Uterus (tissue), 4 donors: ENCODE results near the gene SPATA1. TPM values are rescaled to one million over a fixed set of nuclear protein-coding genes. Genes with fewer than 3 reads are reported as not detected.
"Not testable (repeated sequence)": the region's sequence is repeated elsewhere in the genome, so short reads cannot be mapped to it uniquely, and the experiment has no call there.

Experiments
- DNase-seq, 2 donors: peaks; one replicate each; pipeline ENCODE4 v3.0.0-alpha.2; 2019 to 2020
- H3K27ac ChIP-seq, 2 donors: fragments of 200-600 bp; sonication (generic); 1 replicate in 1 of 2; 2 replicates in 1 of 2; pipeline ENCODE4 v1.5.1; 2016 to 2018
- H3K27me3 ChIP-seq, 2 donors: fragments of 200-600 bp; sonication (generic); one replicate each; pipeline ENCODE4 v1.5.1; 2018 to 2019; ENCODE audit warnings: control low read depth in 1 of 2
- H3K36me3 ChIP-seq, 2 donors: fragments of 200-600 bp; sonication (generic); one replicate each; pipeline ENCODE4 v1.5.1; 2019; ENCODE audit warnings: control low read depth in 1 of 2
- H3K4me1 ChIP-seq, 2 donors: fragments of 200-600 bp; sonication (generic); one replicate each; pipeline ENCODE4 v1.5.1; 2018 to 2019; ENCODE audit warnings: control low read depth in 1 of 2
- H3K4me3 ChIP-seq, 2 donors: fragments of 200-600 bp; sonication (generic); 1 replicate in 1 of 2; 2 replicates in 1 of 2; pipeline ENCODE4 v1.5.1; 2018 to 2019; ENCODE audit warnings: mild to moderate bottlenecking in 1 of 2
- H3K9me3 ChIP-seq, 2 donors: fragments of 200-600 bp; sonication (generic); one replicate each; pipeline ENCODE4 v1.5.1; 2019; ENCODE audit warnings: control low read depth in 1 of 2
- CTCF ChIP-seq, 4 experiments: fragments of 200-600 bp in 2 of 4; fragments of 450-650 bp in 2 of 4; sonication (generic) in 2 of 4; IDR thresholded peaks; one replicate each; pipeline ENCODE4 v1.5.1; 2016 to 2019; ENCODE audit warnings: antibody characterized with exemption in 4 of 4, mild to moderate bottlenecking in 2 of 4, moderate library complexity in 1 of 4
- POLR2A ChIP-seq, 2 donors: fragments of 450-650 bp; IDR thresholded peaks; one replicate each; pipeline ENCODE4 v1.6.1; 2016; ENCODE audit warnings: antibody characterized with exemption in 2 of 2, mild to moderate bottlenecking in 1 of 2, moderate library complexity in 1 of 2
- intact Hi-C: fragments of 100-400 bp; cut with DNase I; formaldehyde crosslinking; loops from one replicate; pipeline ENCODE4 v1.15.1; 2023; ENCODE audit warnings: low total_unique reads
- total RNA-seq, 4 donors: library from RNA; depleted of rRNA in 3 of 4; stranded (reverse); fragments of >200 nt in 3 of 4; gene quantifications; one replicate each; pipeline versions ENCODE4 v1.1.0 to v1.2.4, GENCODE V29; 2014 to 2023
- donor health status: DM: yes; HTN: yes; CAD: no.

SPATA1 gene
- total RNA-seq, 4 donors from 2014 or later, result 0.26 to 3.5 (median 0.91) TPM; not detected in 1

GRCh38 chr1:84583648-84584047 is 77.5 kb downstream of the SPATA1 start:
- no peak for DNase-seq
- TF ChIP-seq POLR2A (IDR thresholded peaks at IDR 0.05) (no peak), CTCF (IDR thresholded peaks at IDR 0.05) (no peak)
- Histone ChIP-seq H3K4me3 (no peak overlapping the region), H3K9me3 (no peaks in the 10 kb centered on the region), H3K27me3 (no peaks in the 10 kb centered on the region), H3K36me3 (no peaks in the 10 kb centered on the region), H3K4me1 (no peaks in the 10 kb centered on the region), H3K27ac (peak overlapping the region; percentile 20 to 52)
- intact Hi-C loops, result no loop called here

GRCh38 chr1:84584126-84584525 is 77.9 kb downstream of the SPATA1 start:
- no peak for DNase-seq
- Histone ChIP-seq H3K4me3 (no peak overlapping the region), H3K9me3 (no peaks in the 10 kb centered on the region), H3K27ac (peak overlapping the region; percentile 20 to 52), H3K36me3 (no peaks in the 10 kb centered on the region), H3K4me1 (no peaks in the 10 kb centered on the region), H3K27me3 (no peaks in the 10 kb centered on the region)
- TF ChIP-seq POLR2A (IDR thresholded peaks at IDR 0.05), result no peak
- intact Hi-C loops, result no loop called here

- TF ChIP-seq POLR2A (IDR thresholded peaks at IDR 0.05) (no peak), CTCF (IDR thresholded peaks at IDR 0.05) (no peak)
- Histone ChIP-seq H3K36me3 (no peaks in the 10 kb centered on the region), H3K9me3 (no peaks in the 10 kb centered on the region), H3K4me3 (no peak overlapping the region), H3K27ac (no peak overlapping the region), H3K27me3 (no peaks in the 10 kb centered on the region), H3K4me1 (no peaks in the 10 kb centered on the region)
- no peak for DNase-seq
- intact Hi-C loops, result no loop called here
Observed at GRCh38 chr1:84585803-84586202, 79.6 kb downstream of the SPATA1 start.

GRCh38 chr1:84587099-84587498 is 80.9 kb downstream of the SPATA1 start:
- no peak for DNase-seq
- no peak for TF ChIP-seq CTCF (IDR thresholded peaks at IDR 0.05)
- H3K36me3 ChIP-seq, result no peaks in the 10 kb centered on the region
- H3K4me3 ChIP-seq, result no peak overlapping the region
- intact Hi-C loops, result no loop called here
- H3K4me1 ChIP-seq, result no peaks in the 10 kb centered on the region
- no peaks in the 10 kb centered on the region for H3K27me3 ChIP-seq
- no peaks in the 10 kb centered on the region for H3K9me3 ChIP-seq
- H3K27ac ChIP-seq, result no peak overlapping the region

GRCh38 chr1:84594959-84595358 is 88.8 kb downstream of the SPATA1 start:
- H3K9me3 ChIP-seq, H3K27ac ChIP-seq, H3K4me1 ChIP-seq, intact Hi-C loops, H3K4me3 ChIP-seq, DNase-seq, H3K27me3 ChIP-seq, H3K36me3 ChIP-seq: not testable (repeated sequence)

GRCh38 chr1:84597011-84597410 is 90.8 kb downstream of the SPATA1 start:
- H3K27ac ChIP-seq, result no peak overlapping the region
- H3K4me3 ChIP-seq, result no peak overlapping the region
- H3K36me3 ChIP-seq, result no peaks in the 10 kb centered on the region
- H3K27me3 ChIP-seq, result no peaks in the 10 kb centered on the region
- no peaks in the 10 kb centered on the region for H3K9me3 ChIP-seq
- no peaks in the 10 kb centered on the region for H3K4me1 ChIP-seq
- DNase-seq, result no peak
- intact Hi-C loops, result no loop called here
- TF ChIP-seq POLR2A (IDR thresholded peaks at IDR 0.05) (no peak), CTCF (IDR thresholded peaks at IDR 0.05) (no peak)
